ENCODE data around the gene NSUN7.
"Not testable (repeated sequence)": the region's sequence is repeated elsewhere in the genome, so short reads cannot be mapped to it uniquely, and the experiment has no call there.

DNA sequence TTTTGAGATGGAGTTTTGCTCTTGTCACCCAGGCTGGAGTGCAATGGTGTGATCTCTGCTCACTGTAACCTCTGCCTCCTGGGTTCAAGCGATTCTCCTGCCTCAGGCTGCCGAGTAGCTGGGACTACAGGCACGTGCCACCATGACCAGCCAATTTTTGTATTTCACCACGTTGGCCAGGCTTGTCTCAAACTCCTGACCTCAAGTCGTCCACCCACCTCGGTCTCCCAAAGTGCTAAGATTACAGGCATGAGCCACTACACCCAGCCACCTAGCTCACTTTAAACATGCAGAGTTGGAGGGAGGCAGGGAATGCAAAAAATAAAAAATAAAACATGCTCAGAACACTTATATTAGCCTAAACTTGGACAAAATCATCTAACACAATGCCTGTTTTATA lies 36.8 kb upstream of the NSUN7 start:
- TF ChIP-seq, protein P1, sequence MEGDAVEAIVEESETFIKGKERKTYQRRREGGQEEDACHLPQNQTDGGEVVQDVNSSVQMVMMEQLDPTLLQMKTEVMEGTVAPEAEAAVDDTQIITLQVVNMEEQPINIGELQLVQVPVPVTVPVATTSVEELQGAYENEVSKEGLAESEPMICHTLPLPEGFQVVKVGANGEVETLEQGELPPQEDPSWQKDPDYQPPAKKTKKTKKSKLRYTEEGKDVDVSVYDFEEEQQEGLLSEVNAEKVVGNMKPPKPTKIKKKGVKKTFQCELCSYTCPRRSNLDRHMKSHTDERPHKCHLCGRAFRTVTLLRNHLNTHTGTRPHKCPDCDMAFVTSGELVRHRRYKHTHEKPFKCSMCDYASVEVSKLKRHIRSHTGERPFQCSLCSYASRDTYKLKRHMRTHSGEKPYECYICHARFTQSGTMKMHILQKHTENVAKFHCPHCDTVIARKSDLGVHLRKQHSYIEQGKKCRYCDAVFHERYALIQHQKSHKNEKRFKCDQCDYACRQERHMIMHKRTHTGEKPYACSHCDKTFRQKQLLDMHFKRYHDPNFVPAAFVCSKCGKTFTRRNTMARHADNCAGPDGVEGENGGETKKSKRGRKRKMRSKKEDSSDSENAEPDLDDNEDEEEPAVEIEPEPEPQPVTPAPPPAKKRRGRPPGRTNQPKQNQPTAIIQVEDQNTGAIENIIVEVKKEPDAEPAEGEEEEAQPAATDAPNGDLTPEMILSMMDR (IDR thresholded peaks at IDR 0.05) = not testable (repeated sequence)
- TF ChIP-seq EP300 (IDR thresholded peaks at IDR 0.05) = not testable (repeated sequence)
